HG03039 (cell line): Measurements from ENCODE around the gene MED19.
"Not testable (repeated sequence)": the region's sequence is repeated elsewhere in the genome, so short reads cannot be mapped to it uniquely, and the experiment has no call there.

ENCODE experiments used
- ATAC-seq: cut with Tn5 transposase; IDR thresholded peaks from one replicate; pipeline ENCODE4 v1.9.1; 2021; ENCODE audit warnings: mild to moderate bottlenecking, moderate library complexity; ENCODE audit not compliant: unreplicated experiment

MED19 gene

GRCh38 chr11:57705432-57705831 lies 6.6 kb downstream of the MED19 start:
- not testable (repeated sequence) for ATAC-seq

- no peak for ATAC-seq
Measured at GRCh38 chr11:57704932-57705331, 7.1 kb downstream of the MED19 start.

GRCh38 chr11:57703341-57703740 lies 8.7 kb downstream of the MED19 start:
- ATAC-seq, result no peak

GRCh38 chr11:57700425-57700824 lies 11.6 kb downstream of the MED19 start:
- ATAC-seq, result no peak

- ATAC-seq, result no peak
Measured at GRCh38 chr11:57699813-57700212, 12.2 kb downstream of the MED19 start.

- ATAC-seq, result no peak
Measured at GRCh38 chr11:57698843-57699365, 13.1 kb downstream of the MED19 start.

- ATAC-seq, result not testable (repeated sequence)
Measured at GRCh38 chr11:57690474-57690873, 21.5 kb downstream of the MED19 start.

- ATAC-seq, result no peak
Measured at GRCh38 chr11:57681168-57681567, 30.8 kb downstream of the MED19 start.

GRCh38 chr11:57680552-57680874 lies 31.5 kb downstream of the MED19 start:
- no peak for ATAC-seq

- no peak for ATAC-seq
Measured at GRCh38 chr11:57679396-57679795, 32.6 kb downstream of the MED19 start.

GRCh38 chr11:57675176-57675941 lies 36.7 kb downstream of the MED19 start:
- no peak for ATAC-seq

GRCh38 chr11:57674251-57674650 lies 37.8 kb downstream of the MED19 start:
- ATAC-seq, result no peak

- ATAC-seq, result peak; percentile 4
Measured at GRCh38 chr11:57668434-57668782, 43.6 kb downstream of the MED19 start.

GRCh38 chr11:57667736-57668433 lies 44.1 kb downstream of the MED19 start, which contains the start of gene ZDHHC5:
ZDHHC5 (plus strand) TSS chr11:57668114; CDS start chr11:57673091, 4,977 bp downstream.
- peak; percentile 84 for ATAC-seq

GRCh38 chr11:57667117-57667735 lies 44.8 kb downstream of the MED19 start:
- ATAC-seq, result peak; percentile 60

- ATAC-seq, result no peak
Measured at GRCh38 chr11:57663975-57664374, 48.0 kb downstream of the MED19 start.

GRCh38 chr11:57662893-57663292 lies 49.1 kb downstream of the MED19 start:
- ATAC-seq, result no peak

- ATAC-seq, result no peak
Measured at GRCh38 chr11:57659669-57660068, 52.3 kb downstream of the MED19 start.

GRCh38 chr11:57658023-57658361 lies 54.0 kb downstream of the MED19 start:
- no peak for ATAC-seq

- peak; percentile 99 for ATAC-seq
Measured at GRCh38 chr11:57657194-57658022, 54.6 kb downstream of the MED19 start, which contains the start of gene CLP1. CLP1 (plus strand) TSS chr11:57657762; CDS start chr11:57659477, 1,715 bp downstream.

- no peak for ATAC-seq
Measured at GRCh38 chr11:57656885-57657193, 55.2 kb downstream of the MED19 start.
